Esophagus muscularis mucosa (tissue), 4 donors: ENCODE measurements around the gene PICK1. TPM values are rescaled to one million over a fixed set of nuclear protein-coding genes. Genes with fewer than 3 reads are reported as not detected.
A peak's percentile ranks its signal among the peaks of the same experiment; 100 is the strongest.

Experiments used
- DNase-seq: peaks from one replicate; pipeline ENCODE4 v3.0.0-alpha.2; 2017; ENCODE audit errors: extremely low spot score
- H3K27ac ChIP-seq, 4 donors: fragments of 200-600 bp; sonication (generic); replicated peaks in 1 of 4; 1 replicate in 3 of 4; 2 replicates in 1 of 4; pipeline ENCODE4 v1.5.1; 2016 to 2019; ENCODE audit warnings: mild to moderate bottlenecking in 1 of 4
- H3K27me3 ChIP-seq, 4 donors: fragments of 200-600 bp; sonication (generic); one replicate each; pipeline versions ENCODE4 v1.5.1 to v1.6.0; 2016 to 2019
- H3K36me3 ChIP-seq, 4 donors: fragments of 200-600 bp; sonication (generic); one replicate each; pipeline ENCODE4 v1.5.1; 2016 to 2019
- H3K4me1 ChIP-seq, 4 donors: fragments of 200-600 bp; sonication (generic); one replicate each; pipeline ENCODE4 v1.5.1; 2016 to 2019
- H3K4me3 ChIP-seq, 4 donors: fragments of 200-600 bp; sonication (generic); 1 replicate in 2 of 4; 2 replicates in 2 of 4; pipeline ENCODE4 v1.5.1; 2016 to 2019; ENCODE audit warnings: mild to moderate bottlenecking in 4 of 4, moderate library complexity in 1 of 4
- H3K9me3 ChIP-seq, 4 donors: fragments of 200-600 bp; sonication (generic); 1 replicate in 3 of 4; 2 replicates in 1 of 4; pipeline ENCODE4 v1.5.1; 2016 to 2019
- CTCF ChIP-seq, 3 experiments: fragments of 200-600 bp in 2 of 3; fragments of 450-650 bp in 1 of 3; sonication (generic) in 2 of 3; IDR thresholded peaks; one replicate each; pipeline ENCODE4 v1.5.1; 2017 to 2019; ENCODE audit warnings: antibody characterized with exemption in 3 of 3, mild to moderate bottlenecking in 2 of 3, moderate library complexity in 1 of 3
- EP300 ChIP-seq: sonication (generic); formaldehyde crosslinking; IDR thresholded peaks from one replicate; pipeline ENCODE4 v1.6.1; 2017; ENCODE audit warnings: antibody characterized with exemption
- POLR2A ChIP-seq: fragments of 450-650 bp; IDR thresholded peaks from one replicate; pipeline ENCODE4 v1.6.1; 2017; ENCODE audit warnings: antibody characterized with exemption, moderate library complexity, mild to moderate bottlenecking, low read depth
- POLR2AphosphoS5 ChIP-seq, 2 donors: sonication (generic); formaldehyde crosslinking; IDR thresholded peaks; one replicate each; pipeline ENCODE4 v1.6.1; 2017; ENCODE audit warnings: antibody characterized with exemption in 2 of 2
- WGBS: methylation state at CpG from one replicate; pipeline ENCODE4 v1.1.5; 2018; 5-methylcytosine and 5-hydroxymethylcytosine counted together
- intact Hi-C: fragments of 100-400 bp; cut with DNase I; formaldehyde crosslinking; loops from one replicate; pipeline ENCODE4 v1.15.1; 2023
- total RNA-seq, 4 donors: library from RNA; depleted of rRNA; stranded (reverse); fragments of >200 nt; gene quantifications; one replicate each; pipeline versions ENCODE4 v1.1.0 to v1.2.1, GENCODE V29; 2016

PICK1 gene
- total RNA-seq, 4 donors from 2014 or later = 23.3 to 36.1 (median 31.1) TPM

GRCh38 chr22:38017272-38017920 lies 39.8 kb upstream of the PICK1 start:
- Histone ChIP-seq H3K27me3 (no peaks in the 10 kb centered on the region), H3K9me3 (no peaks in the 10 kb centered on the region), H3K4me3 (peak overlapping the region in 1 of 4 donors; percentile 16), H3K27ac (peak overlapping the region; percentile 54 to 72 (median 64)), H3K4me1 (peaks cover 20 to 29% (median 26%) of the 10 kb centered on the region in 4 donors), H3K36me3 (no peaks in the 10 kb centered on the region)
- TF ChIP-seq POLR2A (no peak), POLR2AphosphoS5 (IDR thresholded peaks at IDR 0.05) (peak in 1 of 2 donors; percentile 52)
- DNase-seq = no peak
- intact Hi-C loops = no loop called here
- WGBS = 51% methylated on average over 5 of the region's 7 CpGs

GRCh38 chr22:38017939-38018885 lies 39.0 kb upstream of the PICK1 start:
- peak overlapping the region; percentile 21 to 72 (median 64) for H3K27ac ChIP-seq

GRCh38 chr22:38018938-38019827 lies 38.0 kb upstream of the PICK1 start:
- intact Hi-C loops = no loop called here
- no peaks in the 10 kb centered on the region for H3K36me3 ChIP-seq
- H3K4me3 ChIP-seq = no peak overlapping the region
- H3K4me1 ChIP-seq = peaks cover 20 to 29% (median 26%) of the 10 kb centered on the region in 4 donors
- H3K27me3 ChIP-seq = no peaks in the 10 kb centered on the region
- no peaks in the 10 kb centered on the region for H3K9me3 ChIP-seq
- DNase-seq = no peak
- H3K27ac ChIP-seq = peak overlapping the region in 2 of 4 donors; percentile 4 to 60
- TF ChIP-seq EP300 (no peak), POLR2A (no peak), POLR2AphosphoS5 (IDR thresholded peaks at IDR 0.05) (no peak), CTCF (IDR thresholded peaks at IDR 0.05) (no peak)
- 73% methylated on average over 13 of the region's 19 CpGs for WGBS

More at GRCh38 chr22:38017939-38018885, 39.0 kb upstream of the PICK1 start:
- intact Hi-C loops = no loop called here
- Histone ChIP-seq H3K4me3 (no peak overlapping the region), H3K4me1 (peaks cover 20 to 29% (median 26%) of the 10 kb centered on the region in 4 donors), H3K27me3 (no peaks in the 10 kb centered on the region), H3K36me3 (no peaks in the 10 kb centered on the region), H3K9me3 (no peaks in the 10 kb centered on the region)
- no peak for DNase-seq
- TF ChIP-seq EP300 = no peak
- TF ChIP-seq POLR2AphosphoS5 (IDR thresholded peaks at IDR 0.05) = no peak
- no peak for TF ChIP-seq POLR2A
- no peak for TF ChIP-seq CTCF (IDR thresholded peaks at IDR 0.05)
- 90% methylated on average over 11 of the region's 12 CpGs for WGBS

- DNase-seq = no peak
- Histone ChIP-seq H3K4me1 (peaks cover 18 to 35% (median 19%) of the 10 kb centered on the region in 4 donors), H3K9me3 (no peaks in the 10 kb centered on the region), H3K36me3 (no peaks in the 10 kb centered on the region), H3K4me3 (no peak overlapping the region), H3K27me3 (no peaks in the 10 kb centered on the region), H3K27ac (peak overlapping the region in 1 of 4 donors; percentile 4)
- TF ChIP-seq EP300 (no peak), POLR2A (no peak), POLR2AphosphoS5 (IDR thresholded peaks at IDR 0.05) (no peak), CTCF (IDR thresholded peaks at IDR 0.05) (no peak)
- WGBS = 90% methylated on average over 6 of the region's 6 CpGs
- intact Hi-C loops = no loop called here
Measured at GRCh38 chr22:38021206-38021605, 36.0 kb upstream of the PICK1 start.
